Activated T-cell treated with anti-CD3 and anti-CD28 coated beads, Interleukin-2, amount 50 U/mL, for 72 hours (primary cell): ENCODE data around the gene PDZRN3. TPM values are rescaled to one million over a fixed set of nuclear protein-coding genes. Genes with fewer than 3 reads are reported as not detected.
"Not testable (repeated sequence)": the region's sequence is repeated elsewhere in the genome, so short reads cannot be mapped to it uniquely, and the experiment has no call there.

ENCODE experiments used
- ATAC-seq, 2 donors: fragments of 150-1000 bp; cut with Tn5 transposase; replicated peaks in 1 of 2; 2 replicates each; pipeline ENCODE4 v1.10.0; 2021; ENCODE audit warnings: moderate library complexity in 2 of 2, mild to moderate bottlenecking in 1 of 2
- DNase-seq, 2 donors: peaks; one replicate each; pipeline ENCODE4 v3.0.0; 2021 to 2022; ENCODE audit warnings: mixed read lengths in 1 of 2
- H3K27ac Mint-ChIP-seq: one replicate; pipeline ENCODE4 v1.8.0; 2022; ENCODE audit warnings: mild to moderate bottlenecking, moderate library complexity, mixed read lengths
- H3K27me3 Mint-ChIP-seq: one replicate; pipeline ENCODE4 v1.8.0; 2022; ENCODE audit warnings: low read depth, mixed read lengths
- H3K36me3 Mint-ChIP-seq, 2 donors: one replicate each; pipeline ENCODE4 v1.8.0; 2022; ENCODE audit warnings: mixed read lengths in 2 of 2, mild to moderate bottlenecking in 1 of 2; ENCODE audit not compliant: insufficient read depth in 2 of 2
- H3K4me1 Mint-ChIP-seq: one replicate; pipeline ENCODE4 v1.8.0; 2022; ENCODE audit warnings: low read depth, mixed read lengths
- H3K4me3 Mint-ChIP-seq, 2 donors: one replicate each; pipeline ENCODE4 v1.8.0; 2022; ENCODE audit warnings: mild to moderate bottlenecking in 2 of 2, mixed read lengths in 2 of 2, moderate library complexity in 2 of 2
- H3K9me3 Mint-ChIP-seq, 2 donors: one replicate each; pipeline ENCODE4 v1.8.0; 2022; ENCODE audit warnings: mixed read lengths in 2 of 2
- total RNA-seq, 2 donors: library from RNA; stranded (reverse); gene quantifications; one replicate each; pipeline ENCODE4 v1.2.3, GENCODE V29; 2022

The PDZRN3 gene
- total RNA-seq, 2 donors from 2014 or later: not detected

GRCh38 chr3:73473181-73473897, 151.4 kb downstream of the PDZRN3 start:
- H3K36me3 Mint-ChIP-seq: no peaks in the 10 kb centered on the region
- ATAC-seq (no peak), DNase-seq (no peak)
- no peaks in the 10 kb centered on the region for H3K4me1 Mint-ChIP-seq
- H3K27ac Mint-ChIP-seq: no peak overlapping the region
- H3K27me3 Mint-ChIP-seq: peaks cover 15% of the 10 kb centered on the region
- no peak overlapping the region for H3K4me3 Mint-ChIP-seq
- peaks cover 0 to 2% of the 10 kb centered on the region in 2 donors for H3K9me3 Mint-ChIP-seq

- Mint-ChIP-seq H3K27me3 (peaks cover 15% of the 10 kb centered on the region), H3K36me3 (no peaks in the 10 kb centered on the region), H3K4me1 (no peaks in the 10 kb centered on the region), H3K9me3 (peaks cover 0 to 2% of the 10 kb centered on the region in 2 donors), H3K27ac (no peak overlapping the region), H3K4me3 (no peak overlapping the region)
- no peak for ATAC-seq
- no peak for DNase-seq
These were observed 152.6 kb downstream of the PDZRN3 start for GRCh38 chr3:73471986-73472787.

GRCh38 chr3:73470860-73471259, 153.9 kb downstream of the PDZRN3 start:
- no peaks in the 10 kb centered on the region for H3K36me3 Mint-ChIP-seq
- H3K4me1 Mint-ChIP-seq: no peaks in the 10 kb centered on the region
- peaks cover 15% of the 10 kb centered on the region for H3K27me3 Mint-ChIP-seq
- no peak overlapping the region for H3K27ac Mint-ChIP-seq
- no peaks in the 10 kb centered on the region for H3K9me3 Mint-ChIP-seq
- ATAC-seq (no peak), DNase-seq (no peak)
- no peak overlapping the region for H3K4me3 Mint-ChIP-seq

GRCh38 chr3:73469331-73469730, 155.4 kb downstream of the PDZRN3 start:
- H3K36me3 Mint-ChIP-seq: no peaks in the 10 kb centered on the region
- no peak overlapping the region for H3K4me3 Mint-ChIP-seq
- peaks cover 22% of the 10 kb centered on the region for H3K27me3 Mint-ChIP-seq
- no peaks in the 10 kb centered on the region for H3K9me3 Mint-ChIP-seq
- DNase-seq (no peak), ATAC-seq (no peak)
- H3K27ac Mint-ChIP-seq: no peak overlapping the region
- no peaks in the 10 kb centered on the region for H3K4me1 Mint-ChIP-seq

- peaks cover 19% of the 10 kb centered on the region for H3K27me3 Mint-ChIP-seq
- no peak overlapping the region for H3K4me3 Mint-ChIP-seq
- DNase-seq (no peak), ATAC-seq (no peak)
- H3K9me3 Mint-ChIP-seq: no peaks in the 10 kb centered on the region
- H3K27ac Mint-ChIP-seq: no peak overlapping the region
- no peaks in the 10 kb centered on the region for H3K4me1 Mint-ChIP-seq
- no peaks in the 10 kb centered on the region for H3K36me3 Mint-ChIP-seq
These were observed 157.5 kb downstream of the PDZRN3 start for GRCh38 chr3:73467211-73467610.

GRCh38 chr3:73465926-73466325, 158.8 kb downstream of the PDZRN3 start:
- Mint-ChIP-seq H3K4me3 (no peak overlapping the region), H3K4me1 (no peaks in the 10 kb centered on the region), H3K27me3 (peaks cover 11% of the 10 kb centered on the region), H3K9me3 (no peaks in the 10 kb centered on the region), H3K36me3 (no peaks in the 10 kb centered on the region), H3K27ac (no peak overlapping the region)
- DNase-seq (no peak), ATAC-seq (no peak)

GRCh38 chr3:73464126-73464525, 160.6 kb downstream of the PDZRN3 start:
- not testable (repeated sequence) for H3K27ac Mint-ChIP-seq, H3K4me1 Mint-ChIP-seq, H3K4me3 Mint-ChIP-seq, DNase-seq, H3K9me3 Mint-ChIP-seq, ATAC-seq, H3K36me3 Mint-ChIP-seq
- peaks cover 16% of the 10 kb centered on the region for H3K27me3 Mint-ChIP-seq

GRCh38 chr3:73461547-73461946, 163.2 kb downstream of the PDZRN3 start:
- ATAC-seq (no peak), DNase-seq (no peak)
- peaks cover 16% of the 10 kb centered on the region for H3K27me3 Mint-ChIP-seq
- H3K36me3 Mint-ChIP-seq: no peaks in the 10 kb centered on the region
- no peaks in the 10 kb centered on the region for H3K4me1 Mint-ChIP-seq
- H3K9me3 Mint-ChIP-seq: peaks cover 0 to 2% of the 10 kb centered on the region in 2 donors
- no peak overlapping the region for H3K27ac Mint-ChIP-seq
- no peak overlapping the region for H3K4me3 Mint-ChIP-seq

- Mint-ChIP-seq H3K27me3 (peaks cover 6% of the 10 kb centered on the region), H3K4me1 (no peaks in the 10 kb centered on the region), H3K36me3 (no peaks in the 10 kb centered on the region), H3K9me3 (peaks cover 0 to 2% of the 10 kb centered on the region in 2 donors), H3K4me3 (no peak overlapping the region), H3K27ac (no peak overlapping the region)
- no peak for DNase-seq
- no peak for ATAC-seq
These were observed 165.0 kb downstream of the PDZRN3 start for GRCh38 chr3:73459711-73460110.

GRCh38 chr3:73453666-73454065, 171.1 kb downstream of the PDZRN3 start:
- Mint-ChIP-seq H3K36me3 (no peaks in the 10 kb centered on the region), H3K9me3 (no peaks in the 10 kb centered on the region), H3K27ac (no peak overlapping the region), H3K27me3 (no peaks in the 10 kb centered on the region), H3K4me1 (no peaks in the 10 kb centered on the region), H3K4me3 (no peak overlapping the region)
- no peak for DNase-seq
- ATAC-seq: no peak

GRCh38 chr3:73452729-73453128, 172.0 kb downstream of the PDZRN3 start:
- DNase-seq (no peak), ATAC-seq (no peak)
- no peak overlapping the region for H3K27ac Mint-ChIP-seq
- H3K9me3 Mint-ChIP-seq: no peaks in the 10 kb centered on the region
- H3K36me3 Mint-ChIP-seq: no peaks in the 10 kb centered on the region
- H3K4me3 Mint-ChIP-seq: no peak overlapping the region
- H3K4me1 Mint-ChIP-seq: no peaks in the 10 kb centered on the region
- H3K27me3 Mint-ChIP-seq: no peaks in the 10 kb centered on the region

- ATAC-seq: no peak
- no peak overlapping the region for H3K4me3 Mint-ChIP-seq
- H3K27ac Mint-ChIP-seq: no peak overlapping the region
- no peaks in the 10 kb centered on the region for H3K27me3 Mint-ChIP-seq
- no peaks in the 10 kb centered on the region for H3K4me1 Mint-ChIP-seq
- DNase-seq: no peak
- H3K36me3 Mint-ChIP-seq: no peaks in the 10 kb centered on the region
- no peaks in the 10 kb centered on the region for H3K9me3 Mint-ChIP-seq
These were observed 173.3 kb downstream of the PDZRN3 start for GRCh38 chr3:73451301-73451944.

GRCh38 chr3:73449774-73450173, 175.0 kb downstream of the PDZRN3 start:
- ATAC-seq (no peak), DNase-seq (no peak)
- Mint-ChIP-seq H3K27me3 (peaks cover 4% of the 10 kb centered on the region), H3K4me1 (no peaks in the 10 kb centered on the region), H3K4me3 (no peak overlapping the region), H3K27ac (no peak overlapping the region), H3K36me3 (no peaks in the 10 kb centered on the region), H3K9me3 (no peaks in the 10 kb centered on the region)
